IMR-90 (cell line): Measurements from ENCODE around the gene MOV10L1. TPM values are rescaled to one million over a fixed set of nuclear protein-coding genes. Genes with fewer than 3 reads are reported as not detected.
A peak's percentile ranks its signal among the peaks of the same experiment; 100 is the strongest.

Experiments
- ATAC-seq: fragments of 200-7000 bp; cut with Tn5 transposase; 2 replicates; pipeline ENCODE4 v1.9.1; 2020; ENCODE audit warnings: low read depth, mild to moderate bottlenecking, moderate library complexity
- BruUV-seq: library from RNA; stranded (reverse); fragments of 400-500 nt; replicated peaks from 2 replicates; lab custom pipeline; 2021; lab: Mats Ljungman, UMichigan
- CTCF ChIA-PET: fragments of 300-600 bp; formaldehyde crosslinking; extraction: SDS; loops from one replicate; lab custom pipeline; 2021; ENCODE audit warnings: antibody characterized with exemption; lab: Yijun Ruan, JAX
- POLR2A ChIA-PET: fragments of 300-600 bp; sonication (Branson Sonifier 250); formaldehyde crosslinking; loops from one replicate; lab custom pipeline; 2022; ENCODE audit warnings: antibody characterized with exemption; ENCODE audit not compliant: unreplicated experiment; lab: Charles Lee
- DNase-seq: peaks from one replicate; pipeline ENCODE4 v3.0.0; 2013
- H2AFZ ChIP-seq: replicated peaks from 2 replicates; pipeline ENCODE3; 2013; ENCODE audit warnings: low read length, mild to moderate bottlenecking; ENCODE audit not compliant: poor library complexity
- H2AK5ac ChIP-seq: 2 replicates; pipeline ENCODE4 v1.6.1; 2013; ENCODE audit warnings: low read depth, low read length, inconsistent platforms
- H2AK9ac ChIP-seq: replicated peaks from 2 replicates; pipeline ENCODE3; 2013; ENCODE audit warnings: mild to moderate bottlenecking, low read depth, low read length, moderate library complexity; ENCODE audit not compliant: poor library complexity
- H2BK120ac ChIP-seq: 2 replicates; pipeline ENCODE4 v1.6.1; 2013; ENCODE audit warnings: low read depth, low read length, inconsistent platforms
- H2BK15ac ChIP-seq: 3 replicates; pipeline ENCODE4 v1.6.1; 2013; ENCODE audit warnings: low read depth, low read length, inconsistent platforms
- H2BK20ac ChIP-seq: 2 replicates; pipeline ENCODE4 v1.6.1; 2013; ENCODE audit warnings: low read depth, mild to moderate bottlenecking, inconsistent platforms, low read length, moderate library complexity
- H2BK5ac ChIP-seq: 2 replicates; pipeline ENCODE4 v1.6.1; 2013; ENCODE audit warnings: mild to moderate bottlenecking, low read depth, low read length, inconsistent platforms; ENCODE audit not compliant: poor library complexity, severe bottlenecking
- H3K14ac ChIP-seq: replicated peaks from 2 replicates; pipeline ENCODE4 v1.6.1; 2013; ENCODE audit warnings: low read depth, low read length, inconsistent platforms
- H3K18ac ChIP-seq: 2 replicates; pipeline ENCODE4 v1.6.1; 2013; ENCODE audit warnings: low read depth, low read length, control low read depth
- H3K23ac ChIP-seq: 2 replicates; pipeline ENCODE4 v1.6.1; 2013; ENCODE audit warnings: low read depth, low read length, inconsistent platforms
- H3K27ac ChIP-seq: 2 replicates; pipeline ENCODE4 v1.5.1; 2013; ENCODE audit warnings: mild to moderate bottlenecking, control low read depth, low read length; ENCODE audit not compliant: insufficient read depth
- H3K27me3 ChIP-seq: 2 replicates; pipeline ENCODE4 v1.6.1; 2013; ENCODE audit warnings: low read length; ENCODE audit not compliant: control insufficient read depth, insufficient read depth
- H3K36me3 ChIP-seq: 2 replicates; pipeline ENCODE4 v1.6.1; 2013; ENCODE audit warnings: low read length, mixed read lengths; ENCODE audit not compliant: control insufficient read depth, insufficient read depth
- H3K4ac ChIP-seq: 2 replicates; pipeline ENCODE4 v1.6.1; 2013; ENCODE audit warnings: low read depth, low read length, inconsistent platforms
- H3K4me1 ChIP-seq: 2 replicates; pipeline ENCODE4 v1.6.1; 2013; ENCODE audit warnings: low read length, mixed read lengths; ENCODE audit not compliant: control insufficient read depth, insufficient read depth
- H3K4me2 ChIP-seq: 2 replicates; pipeline ENCODE4 v1.6.1; 2013; ENCODE audit warnings: low read depth, mild to moderate bottlenecking, control low read depth, low read length, moderate library complexity
- H3K4me3 ChIP-seq: 2 replicates; pipeline ENCODE4 v1.5.1; 2013; ENCODE audit warnings: low read depth, mild to moderate bottlenecking, control low read depth, low read length, moderate library complexity; ENCODE audit not compliant: insufficient read depth
- H3K56ac ChIP-seq: 2 replicates; pipeline ENCODE4 v1.6.1; 2013; ENCODE audit warnings: low read length, inconsistent platforms; ENCODE audit not compliant: insufficient read depth; ENCODE audit errors: extremely low read depth
- H3K79me1 ChIP-seq, 2 experiments: 2 replicates each; pipeline ENCODE4 v1.6.1; 2013; ENCODE audit warnings: low read length in 2 of 2, inconsistent platforms in 1 of 2, low read depth in 1 of 2
- H3K9ac ChIP-seq: 2 replicates; pipeline ENCODE4 v1.6.1; 2013; ENCODE audit warnings: low read depth, low read length, control low read depth
- H3K9me1 ChIP-seq: 2 replicates; pipeline ENCODE4 v1.6.1; 2013; ENCODE audit warnings: low read length, inconsistent platforms; ENCODE audit not compliant: insufficient read depth
- H3K9me3 ChIP-seq: 2 replicates; pipeline ENCODE4 v1.6.1; 2013; ENCODE audit warnings: low read length; ENCODE audit not compliant: control insufficient read depth, insufficient read depth
- H4K20me1 ChIP-seq: 2 replicates; pipeline ENCODE4 v1.6.1; 2013; ENCODE audit warnings: low read length, inconsistent platforms; ENCODE audit not compliant: insufficient read depth
- H4K5ac ChIP-seq: 2 replicates; pipeline ENCODE4 v1.6.1; 2013; ENCODE audit warnings: mild to moderate bottlenecking, low read depth, low read length, control low read depth
- H4K8ac ChIP-seq, 2 experiments: 2 replicates each; pipeline ENCODE4 v1.6.1; 2013; ENCODE audit warnings: low read depth in 2 of 2, low read length in 2 of 2, control low read depth in 1 of 2, inconsistent platforms in 1 of 2
- H4K91ac ChIP-seq: 2 replicates; pipeline ENCODE4 v1.6.1; 2013; ENCODE audit warnings: low read depth, low read length, inconsistent platforms; ENCODE audit not compliant: insufficient read depth
- BHLHE40 ChIP-seq: fragments of 150-350 bp; IDR thresholded peaks from 2 replicates; pipeline ENCODE4 v1.6.1; 2016; ENCODE audit warnings: mild to moderate bottlenecking, low read depth, low read length
- CEBPB ChIP-seq: IDR thresholded peaks from 2 replicates; pipeline ENCODE4 v1.6.1; 2012; ENCODE audit warnings: low read depth, low read length, improper control_type of control experiment
- FOS ChIP-seq: fragments of 150-350 bp; IDR thresholded peaks from 2 replicates; pipeline ENCODE4 v1.6.1; 2016; ENCODE audit warnings: low read depth, low read length
- MAFK ChIP-seq: IDR thresholded peaks from 2 replicates; pipeline ENCODE4 v1.6.1; 2012; ENCODE audit warnings: low read depth, low read length, improper control_type of control experiment
- MAZ ChIP-seq: IDR thresholded peaks from 2 replicates; pipeline ENCODE4 v1.6.1; 2012; ENCODE audit warnings: low read depth, mild to moderate bottlenecking, low read length, improper control_type of control experiment, moderate library complexity, borderline replicate concordance
- MXI1 ChIP-seq: IDR thresholded peaks from 2 replicates; pipeline ENCODE4 v1.6.1; 2012; ENCODE audit warnings: low read depth, mild to moderate bottlenecking, low read length, moderate library complexity, borderline replicate concordance
- POLR2A ChIP-seq: IDR thresholded peaks from 2 replicates; pipeline ENCODE4 v1.6.1; 2012; ENCODE audit warnings: mild to moderate bottlenecking, low read depth, low read length
- RAD21 ChIP-seq: IDR thresholded peaks from 2 replicates; pipeline ENCODE4 v1.6.1; 2012; ENCODE audit warnings: low read length, improper control_type of control experiment
- RCOR1 ChIP-seq: IDR thresholded peaks from 2 replicates; pipeline ENCODE4 v1.6.1; 2012; ENCODE audit warnings: mild to moderate bottlenecking, low read length, improper control_type of control experiment; ENCODE audit not compliant: insufficient replicate concordance
- SMC3 ChIP-seq: fragments of 150-350 bp; IDR thresholded peaks from 2 replicates; pipeline ENCODE4 v1.6.1; 2016; ENCODE audit warnings: low read depth, mild to moderate bottlenecking, antibody characterized with exemption, low read length, moderate library complexity
- WGBS, 2 experiments: methylation state at CpG; one replicate each; pipeline versions ENCODE4 v1.1.5 to v1.1.7; 2013; ENCODE audit warnings: missing lambda C conversion rate in 2 of 2; ENCODE audit not compliant: insufficient read length in 1 of 2; ENCODE audit errors: extremely low coverage in 2 of 2; 5-methylcytosine and 5-hydroxymethylcytosine counted together
- dilution Hi-C: fragments of 300-500 bp; cut with HindIII; formaldehyde crosslinking; loops from one replicate; pipeline ENCODE4 v1.14.3; 2018; ENCODE audit warnings: low sequenced_read_pairs; ENCODE audit not compliant: unreplicated experiment
- in situ Hi-C: fragments of 300-500 bp; cut with MboI; formaldehyde crosslinking; loops from 3 replicates; pipeline ENCODE4 v1.14.3; 2019; ENCODE audit warnings: low sequenced_read_pairs, inconsistent platforms, mixed read lengths
- intact Hi-C: fragments of 100-400 bp; cut with micrococcal nuclease; formaldehyde crosslinking; loops from 2 replicates; pipeline ENCODE4 v1.10.0; 2022
- polyA plus RNA-seq, 3 experiments: library from polyadenylated mRNA; depleted of rRNA; stranded (reverse); fragments of >200 nt; gene quantifications; 2 replicates each; pipeline ENCODE4 v1.2.3, GENCODE V29; 2012; ENCODE audit warnings: low replicate concordance in 1 of 3
- total RNA-seq: library from RNA; depleted of rRNA; stranded (reverse); fragments of >200 nt; gene quantifications from 2 replicates; pipeline ENCODE4 v1.2.3, GENCODE V29; 2012
- TF ChIP-seq, protein P1 (sequence below): conservative IDR thresholded peaks from 2 replicates; pipeline ENCODE4 v1.5.1; 2012; ENCODE audit warnings: mild to moderate bottlenecking, low read depth, low read length, improper control_type of control experiment

Gene MOV10L1
- total and polyA plus RNA-seq, 2 of the 4 experiments (the other 2 are of a cell fraction): 0.72 to 1.4 TPM

GRCh38 chr22:50170453-50171318 is 80.9 kb downstream of the MOV10L1 start, which contains the start of gene PANX2:
TSS of gene PANX2 (plus strand) at chr22:50170731. CDS start at chr22:50170731, 0 bp downstream.
- H3K79me1 ChIP-seq: no peaks in the 10 kb centered on the region
- peak within 1 kb of the TSS; percentile 89 for H2AFZ ChIP-seq
- H2BK20ac ChIP-seq: no peak within 1 kb of the TSS
- no peaks in the 10 kb centered on the region for H3K4me1 ChIP-seq
- 13% methylated on average over 43 of the region's 105 CpGs; no CpG with 5 or more reads in 1 of the 2 experiments for WGBS, 2 experiments
- dilution Hi-C loops (no loop called here), in situ Hi-C loops (no loop called here), intact Hi-C loops (no loop called here)
- ATAC-seq: peak; percentile 49
- no peak within 1 kb of the TSS for H2AK5ac ChIP-seq
- no peaks in the 10 kb centered on the region for H3K36me3 ChIP-seq
- no peak within 1 kb of the TSS for H2BK5ac ChIP-seq
- no peak within 1 kb of the TSS for H3K18ac ChIP-seq
- DNase-seq: no peak
- H3K23ac ChIP-seq: no peak within 1 kb of the TSS
- BruUV-seq: no TSS peak
- no peak within 1 kb of the TSS for H2BK15ac ChIP-seq
- H3K56ac ChIP-seq: no peak within 1 kb of the TSS
- CTCF ChIA-PET: no interaction called here
- H2BK120ac ChIP-seq: no peak within 1 kb of the TSS
- H3K4me2 ChIP-seq: peak within 1 kb of the TSS; percentile 91
- H4K8ac ChIP-seq: no peak within 1 kb of the TSS; a peak in 1 of 4 replicates
- H3K27ac ChIP-seq: no peak within 1 kb of the TSS
- no peak within 1 kb of the TSS for H4K91ac ChIP-seq
- H2AK9ac ChIP-seq: peak within 1 kb of the TSS; percentile 37
- no peaks in the 10 kb centered on the region for H3K9me1 ChIP-seq
- POLR2A ChIA-PET: no interaction called here
- H3K4me3 ChIP-seq: peak within 1 kb of the TSS; percentile 68
- H4K5ac ChIP-seq: no peak within 1 kb of the TSS
- TF ChIP-seq BHLHE40 (no peak), SMC3 (no peak), MXI1 (no peak), MAFK (no peak), RAD21 (no peak), POLR2A (no peak), RCOR1 (no peak), MAZ (no peak), FOS (no peak), CEBPB (no peak)
- TF ChIP-seq, protein P1, sequence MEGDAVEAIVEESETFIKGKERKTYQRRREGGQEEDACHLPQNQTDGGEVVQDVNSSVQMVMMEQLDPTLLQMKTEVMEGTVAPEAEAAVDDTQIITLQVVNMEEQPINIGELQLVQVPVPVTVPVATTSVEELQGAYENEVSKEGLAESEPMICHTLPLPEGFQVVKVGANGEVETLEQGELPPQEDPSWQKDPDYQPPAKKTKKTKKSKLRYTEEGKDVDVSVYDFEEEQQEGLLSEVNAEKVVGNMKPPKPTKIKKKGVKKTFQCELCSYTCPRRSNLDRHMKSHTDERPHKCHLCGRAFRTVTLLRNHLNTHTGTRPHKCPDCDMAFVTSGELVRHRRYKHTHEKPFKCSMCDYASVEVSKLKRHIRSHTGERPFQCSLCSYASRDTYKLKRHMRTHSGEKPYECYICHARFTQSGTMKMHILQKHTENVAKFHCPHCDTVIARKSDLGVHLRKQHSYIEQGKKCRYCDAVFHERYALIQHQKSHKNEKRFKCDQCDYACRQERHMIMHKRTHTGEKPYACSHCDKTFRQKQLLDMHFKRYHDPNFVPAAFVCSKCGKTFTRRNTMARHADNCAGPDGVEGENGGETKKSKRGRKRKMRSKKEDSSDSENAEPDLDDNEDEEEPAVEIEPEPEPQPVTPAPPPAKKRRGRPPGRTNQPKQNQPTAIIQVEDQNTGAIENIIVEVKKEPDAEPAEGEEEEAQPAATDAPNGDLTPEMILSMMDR: no peak
- H3K27me3 ChIP-seq: peaks cover 27% of the 10 kb centered on the region
- H3K14ac ChIP-seq: no peak within 1 kb of the TSS
- peak within 1 kb of the TSS; percentile 58 for H3K9ac ChIP-seq
- no peaks in the 10 kb centered on the region for H3K9me3 ChIP-seq
- H3K4ac ChIP-seq: no peak within 1 kb of the TSS
- H4K20me1 ChIP-seq: no peaks in the 10 kb centered on the region
